ENCODE results near the gene B3GAT3.
"Not testable (repeated sequence)": the region's sequence is repeated elsewhere in the genome, so short reads cannot be mapped to it uniquely, and the experiment has no call there.

The B3GAT3 gene

DNA sequence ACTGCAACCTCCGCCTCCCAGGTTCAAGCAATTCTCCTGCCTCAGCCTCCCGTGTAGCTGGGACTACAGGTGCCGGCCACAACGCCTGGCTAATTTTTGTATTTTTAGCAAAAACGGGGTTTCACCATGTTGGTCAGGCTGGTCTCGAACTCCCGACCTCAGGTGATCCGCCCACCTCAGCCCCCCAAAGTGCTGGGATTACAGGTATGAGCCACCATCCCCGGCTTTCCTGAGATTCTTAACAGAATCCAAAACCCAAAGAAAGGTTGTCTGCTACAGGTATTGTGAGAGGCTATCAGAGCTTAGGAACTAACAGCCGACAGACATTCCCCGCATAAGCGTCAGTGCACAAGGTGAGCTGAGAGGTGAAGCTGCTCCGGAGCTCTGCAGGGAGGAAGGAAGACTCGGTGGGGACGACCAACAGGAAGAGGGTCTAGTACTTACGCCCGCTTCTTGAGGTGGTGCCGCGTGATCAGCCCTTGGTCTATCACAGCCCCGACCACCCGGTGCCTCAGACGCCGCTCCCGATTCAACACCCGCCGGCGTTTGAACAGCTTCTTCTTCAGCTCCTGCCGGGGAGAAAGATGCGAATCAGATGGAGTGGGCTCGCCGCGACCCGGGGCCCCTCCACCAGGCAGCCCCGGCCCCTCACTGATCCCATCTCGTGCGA lies 42.8 kb upstream of the B3GAT3 start:
- no peak for TF ChIP-seq ZFX (IDR thresholded peaks at IDR 0.05)
- TF ChIP-seq, protein P1, sequence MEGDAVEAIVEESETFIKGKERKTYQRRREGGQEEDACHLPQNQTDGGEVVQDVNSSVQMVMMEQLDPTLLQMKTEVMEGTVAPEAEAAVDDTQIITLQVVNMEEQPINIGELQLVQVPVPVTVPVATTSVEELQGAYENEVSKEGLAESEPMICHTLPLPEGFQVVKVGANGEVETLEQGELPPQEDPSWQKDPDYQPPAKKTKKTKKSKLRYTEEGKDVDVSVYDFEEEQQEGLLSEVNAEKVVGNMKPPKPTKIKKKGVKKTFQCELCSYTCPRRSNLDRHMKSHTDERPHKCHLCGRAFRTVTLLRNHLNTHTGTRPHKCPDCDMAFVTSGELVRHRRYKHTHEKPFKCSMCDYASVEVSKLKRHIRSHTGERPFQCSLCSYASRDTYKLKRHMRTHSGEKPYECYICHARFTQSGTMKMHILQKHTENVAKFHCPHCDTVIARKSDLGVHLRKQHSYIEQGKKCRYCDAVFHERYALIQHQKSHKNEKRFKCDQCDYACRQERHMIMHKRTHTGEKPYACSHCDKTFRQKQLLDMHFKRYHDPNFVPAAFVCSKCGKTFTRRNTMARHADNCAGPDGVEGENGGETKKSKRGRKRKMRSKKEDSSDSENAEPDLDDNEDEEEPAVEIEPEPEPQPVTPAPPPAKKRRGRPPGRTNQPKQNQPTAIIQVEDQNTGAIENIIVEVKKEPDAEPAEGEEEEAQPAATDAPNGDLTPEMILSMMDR (conservative IDR thresholded peaks at IDR 0.05), result no peak
- peak overlapping the region; percentile 98 for H3K27ac ChIP-seq

DNA sequence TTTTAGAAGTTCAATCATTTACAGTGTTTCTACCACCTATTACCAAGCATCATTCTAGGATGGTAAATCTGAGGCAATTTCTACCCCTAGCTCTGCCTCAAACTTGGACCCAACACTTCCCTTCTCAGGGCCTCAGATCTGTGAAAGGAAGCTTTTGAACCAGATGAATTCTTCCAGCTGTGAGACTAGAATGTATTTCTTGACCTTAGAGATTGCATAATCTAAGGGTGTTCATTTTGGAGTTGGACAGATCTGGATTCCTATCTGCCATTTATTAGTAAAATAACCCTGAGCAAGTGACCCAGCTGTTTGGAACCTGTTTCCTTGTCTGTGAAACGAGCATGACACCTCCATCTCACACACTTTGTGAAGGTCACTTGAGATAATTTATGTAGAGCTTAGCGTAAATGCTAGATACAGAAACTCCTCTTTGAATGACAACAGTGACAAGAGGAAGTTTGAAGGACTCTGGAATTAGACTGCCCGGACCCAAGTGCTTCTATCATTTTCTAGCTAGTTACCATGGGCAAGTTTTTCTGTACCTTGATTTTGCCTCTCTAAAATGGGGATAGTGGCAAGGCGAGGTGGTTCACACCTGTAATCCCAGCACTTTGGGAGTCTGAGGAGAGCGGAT lies 35.1 kb upstream of the B3GAT3 start:
- TF ChIP-seq, protein P1 (conservative IDR thresholded peaks at IDR 0.05), result no peak
- TF ChIP-seq ZFX (IDR thresholded peaks at IDR 0.05), result no peak
- no peak overlapping the region for H3K27ac ChIP-seq

DNA sequence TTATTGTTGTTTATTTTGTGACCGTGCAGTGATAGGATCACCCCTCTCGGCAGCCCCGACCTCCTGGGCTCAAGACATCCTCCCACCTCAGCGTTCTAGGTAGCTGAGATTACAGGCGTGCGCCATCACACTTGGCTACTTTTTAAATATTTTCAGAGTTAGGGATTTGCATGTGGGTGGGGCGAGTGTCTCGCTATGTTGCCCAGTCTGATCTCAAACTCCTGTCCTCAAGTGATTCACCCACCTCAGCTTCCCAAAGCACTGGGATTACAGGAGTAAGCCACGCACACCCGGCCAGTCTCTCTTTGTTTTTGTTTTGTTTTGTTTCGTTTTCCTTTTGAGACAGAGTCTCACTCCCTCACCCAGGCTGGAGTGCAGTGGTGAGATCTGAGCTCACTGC lies 32.5 kb upstream of the B3GAT3 start:
- TF ChIP-seq, protein P1 (conservative IDR thresholded peaks at IDR 0.05), result no peak
- TF ChIP-seq ZFX (IDR thresholded peaks at IDR 0.05), result no peak
- peak overlapping the region; percentile 86 for H3K27ac ChIP-seq

DNA sequence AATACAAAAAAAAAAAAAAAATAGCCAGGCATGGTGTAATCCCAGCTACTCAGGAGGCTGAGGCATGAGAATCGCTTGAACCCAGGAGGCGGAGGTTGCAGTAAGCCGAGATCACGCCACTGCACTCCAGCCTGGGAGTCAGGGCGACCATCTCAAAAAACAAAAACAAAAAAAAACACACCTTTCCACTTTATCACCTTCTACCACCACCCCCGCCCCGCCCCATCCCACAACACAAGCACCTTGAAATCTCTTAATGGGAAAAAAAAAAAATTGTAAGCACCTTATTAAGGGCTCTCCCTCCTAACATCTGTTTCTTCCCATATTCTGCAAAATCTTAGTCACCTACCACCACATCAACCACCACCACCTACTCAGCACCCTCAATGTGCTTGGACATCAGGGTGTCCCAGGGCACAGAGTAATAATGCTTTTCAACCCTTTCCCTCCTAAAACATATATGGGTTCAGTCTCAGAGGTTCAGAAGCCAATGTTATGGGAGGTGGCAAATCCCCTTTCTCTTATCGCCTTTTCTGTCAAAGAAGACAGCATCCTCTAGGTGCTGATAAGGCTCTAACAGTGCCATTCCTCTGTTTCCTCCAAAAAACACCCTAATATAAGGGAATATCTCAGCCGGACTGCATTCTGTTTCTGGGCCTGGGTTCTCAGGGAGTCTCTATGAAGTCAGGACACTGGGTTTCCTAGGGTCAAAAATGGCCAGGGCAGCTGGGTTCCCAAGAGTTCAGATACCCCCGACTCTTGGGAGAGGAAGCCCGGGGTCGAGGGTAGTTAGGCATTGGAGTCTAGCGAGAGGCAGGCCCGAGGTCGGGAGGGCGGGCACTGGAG lies 30.6 kb upstream of the B3GAT3 start:
- TF ChIP-seq, protein P1 (conservative IDR thresholded peaks at IDR 0.05), result no peak
- TF ChIP-seq ZFX (IDR thresholded peaks at IDR 0.05), result no peak
- H3K27ac ChIP-seq, result peak overlapping the region; percentile 86

DNA sequence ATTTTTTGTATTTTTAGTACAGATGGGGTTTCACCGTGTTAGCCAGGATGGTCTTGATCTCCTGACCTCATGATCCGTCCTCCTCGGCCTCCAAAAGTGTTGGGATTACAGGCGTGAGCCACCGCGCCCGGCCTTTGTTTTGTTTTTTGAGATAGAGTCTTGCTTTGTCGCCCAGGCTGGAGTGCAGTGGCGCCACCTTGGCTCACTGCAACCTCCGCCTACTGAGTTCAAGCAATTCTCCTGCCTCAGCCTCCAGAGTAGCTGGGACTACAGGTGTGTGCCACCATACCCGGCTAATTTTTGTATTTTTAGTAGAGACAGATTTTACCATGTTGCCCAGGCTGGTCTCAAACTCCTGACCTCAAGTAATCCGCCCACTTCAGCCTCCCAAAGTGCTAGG lies 28.5 kb upstream of the B3GAT3 start:
- H3K27ac ChIP-seq, result not testable (repeated sequence)

DNA sequence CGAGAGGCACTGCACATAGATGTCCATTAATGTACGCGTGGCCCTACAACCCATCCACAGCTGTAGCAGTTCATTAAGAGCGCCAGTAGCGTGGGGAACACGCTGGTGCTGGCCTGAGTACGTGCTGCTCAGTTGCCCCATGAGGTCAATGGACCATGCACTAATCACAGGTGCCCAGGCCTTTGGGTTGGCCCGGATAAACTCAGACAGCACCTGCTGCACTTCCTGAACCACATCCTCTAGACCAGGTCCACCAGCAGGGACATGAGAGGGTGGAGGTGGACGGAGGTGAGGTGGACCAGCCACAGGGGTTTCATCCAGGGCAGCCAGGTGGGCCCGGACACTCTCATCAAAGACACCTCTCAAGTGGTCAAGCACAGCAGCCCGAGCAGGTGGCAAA lies 27.7 kb upstream of the B3GAT3 start:
- H3K27ac ChIP-seq, result no peak overlapping the region
- TF ChIP-seq, protein P1 (conservative IDR thresholded peaks at IDR 0.05), result no peak
- TF ChIP-seq ZFX (IDR thresholded peaks at IDR 0.05), result no peak

DNA sequence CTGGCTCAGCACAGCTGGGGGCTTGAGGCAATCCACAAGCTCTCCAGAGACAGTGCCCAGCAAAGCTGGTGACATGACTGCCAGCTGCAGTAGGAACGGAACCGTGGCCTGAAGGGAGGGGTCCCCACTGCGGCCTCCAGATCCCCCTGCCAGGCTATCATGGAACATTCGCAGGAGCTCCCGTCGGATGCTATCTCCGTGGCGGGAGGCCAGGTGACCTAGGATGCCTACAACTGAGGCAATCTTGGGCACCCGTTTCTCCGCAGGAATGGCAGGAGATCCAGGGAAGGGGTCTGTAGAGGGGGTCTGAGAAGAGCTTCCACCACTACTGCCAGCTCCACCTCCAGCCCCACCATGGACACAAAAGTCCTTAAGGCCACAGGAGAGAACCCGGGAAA lies 27.2 kb upstream of the B3GAT3 start:
- no peak overlapping the region for H3K27ac ChIP-seq
- no peak for TF ChIP-seq ZFX (IDR thresholded peaks at IDR 0.05)
- TF ChIP-seq, protein P1 (conservative IDR thresholded peaks at IDR 0.05), result no peak
